Measurements from ENCODE around the gene SERPINF2. TPM values are rescaled to one million over a fixed set of nuclear protein-coding genes. Genes with fewer than 3 reads are reported as not detected.
"Not testable (repeated sequence)": the region's sequence is repeated elsewhere in the genome, so short reads cannot be mapped to it uniquely, and the experiment has no call there.

The SERPINF2 gene
- polyA plus RNA-seq, 4 donors = 5.8 to 106 (median 79.7) TPM

DNA sequence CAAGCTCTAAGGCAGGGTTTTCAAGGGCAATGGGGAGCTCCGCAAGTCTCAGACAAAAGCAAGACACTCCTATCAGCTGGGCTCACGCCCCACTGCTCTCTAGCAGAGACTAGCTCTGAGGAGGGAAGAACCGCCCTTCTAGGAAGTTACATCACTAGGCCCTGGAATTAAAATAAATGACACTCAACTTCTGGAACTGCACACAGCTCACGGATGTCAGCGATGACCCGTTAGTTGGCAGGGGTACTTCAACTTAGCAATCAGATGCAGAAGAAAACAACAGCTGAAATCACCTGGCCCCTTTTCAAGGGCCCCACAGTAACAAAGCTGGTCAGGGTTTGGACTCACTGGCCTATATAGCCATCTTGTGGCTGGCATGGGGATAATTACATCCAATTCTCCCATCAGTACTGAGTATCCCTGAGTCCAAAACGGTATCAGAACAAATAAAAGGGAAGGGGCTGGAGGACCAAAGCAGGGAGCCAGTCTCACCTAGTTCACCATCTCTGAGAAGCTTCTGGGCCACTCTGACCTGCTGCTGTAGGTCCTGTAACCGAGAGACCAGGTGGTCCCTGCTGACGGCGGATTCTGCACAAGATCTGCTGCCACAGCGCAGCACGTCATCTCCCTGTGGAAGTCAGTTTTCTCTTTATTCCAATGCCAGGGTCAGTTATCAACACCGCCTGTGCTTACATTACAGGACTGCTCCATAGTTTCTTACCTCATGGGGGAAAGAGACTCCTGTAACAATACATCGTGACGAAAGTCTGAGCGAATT is 41.4 kb downstream of the SERPINF2 start:
- peak in 1 of 4 donors; percentile 52 for DNase-seq (ENCODE audit: low read depth in 4 of 4, low spot score in 3 of 4)

DNA sequence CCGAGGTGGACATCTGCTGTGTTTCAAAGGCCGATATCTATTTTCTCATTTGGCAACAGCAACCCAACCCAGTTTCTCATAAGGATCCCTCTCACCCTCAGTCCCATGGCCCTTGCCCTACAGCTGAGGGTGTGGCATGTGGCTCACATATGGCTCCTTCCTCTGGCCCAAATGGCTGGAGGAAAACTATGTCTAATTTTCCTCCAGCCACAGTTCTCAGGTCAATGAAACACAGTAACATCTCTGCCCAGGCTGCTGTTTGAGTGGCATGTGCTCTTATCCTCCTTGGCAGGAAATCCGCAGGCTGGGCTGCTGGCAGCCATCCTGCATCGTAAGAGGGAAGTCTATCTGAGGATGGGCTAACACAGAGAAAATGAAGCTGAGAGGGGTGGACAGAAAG is 43.3 kb downstream of the SERPINF2 start:
- DNase-seq (ENCODE audit: low read depth in 4 of 4, low spot score in 3 of 4) = no peak

DNA sequence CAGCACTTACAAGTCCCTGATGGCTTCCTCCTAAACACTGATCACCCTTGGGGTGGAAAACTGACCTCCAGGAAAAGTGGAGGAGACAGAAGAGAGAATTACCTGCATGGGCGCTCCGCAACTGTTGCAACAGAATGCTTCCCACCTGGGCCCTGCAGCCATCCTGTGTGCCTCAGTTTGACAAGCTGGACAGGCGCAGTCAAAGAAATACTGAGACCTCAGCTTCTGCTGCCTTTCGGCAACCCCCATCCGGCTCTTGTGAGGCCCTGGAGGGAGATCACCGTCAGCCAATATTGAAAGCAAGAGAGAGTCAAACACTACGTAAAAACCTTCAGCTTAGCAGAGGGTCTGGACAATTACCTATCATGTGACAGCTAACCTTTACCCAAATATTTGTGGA is 44.0 kb downstream of the SERPINF2 start:
- DNase-seq (ENCODE audit: low read depth in 4 of 4, low spot score in 3 of 4) = no peak

GRCh38 chr17:1787301-1787902 is 44.7 kb downstream of the SERPINF2 start:
- no peak for DNase-seq (ENCODE audit: low read depth in 4 of 4, low spot score in 3 of 4)

- no peak for DNase-seq (ENCODE audit: low read depth in 4 of 4, low spot score in 3 of 4)
Measured at GRCh38 chr17:1789936-1790335, 47.3 kb downstream of the SERPINF2 start.

DNA sequence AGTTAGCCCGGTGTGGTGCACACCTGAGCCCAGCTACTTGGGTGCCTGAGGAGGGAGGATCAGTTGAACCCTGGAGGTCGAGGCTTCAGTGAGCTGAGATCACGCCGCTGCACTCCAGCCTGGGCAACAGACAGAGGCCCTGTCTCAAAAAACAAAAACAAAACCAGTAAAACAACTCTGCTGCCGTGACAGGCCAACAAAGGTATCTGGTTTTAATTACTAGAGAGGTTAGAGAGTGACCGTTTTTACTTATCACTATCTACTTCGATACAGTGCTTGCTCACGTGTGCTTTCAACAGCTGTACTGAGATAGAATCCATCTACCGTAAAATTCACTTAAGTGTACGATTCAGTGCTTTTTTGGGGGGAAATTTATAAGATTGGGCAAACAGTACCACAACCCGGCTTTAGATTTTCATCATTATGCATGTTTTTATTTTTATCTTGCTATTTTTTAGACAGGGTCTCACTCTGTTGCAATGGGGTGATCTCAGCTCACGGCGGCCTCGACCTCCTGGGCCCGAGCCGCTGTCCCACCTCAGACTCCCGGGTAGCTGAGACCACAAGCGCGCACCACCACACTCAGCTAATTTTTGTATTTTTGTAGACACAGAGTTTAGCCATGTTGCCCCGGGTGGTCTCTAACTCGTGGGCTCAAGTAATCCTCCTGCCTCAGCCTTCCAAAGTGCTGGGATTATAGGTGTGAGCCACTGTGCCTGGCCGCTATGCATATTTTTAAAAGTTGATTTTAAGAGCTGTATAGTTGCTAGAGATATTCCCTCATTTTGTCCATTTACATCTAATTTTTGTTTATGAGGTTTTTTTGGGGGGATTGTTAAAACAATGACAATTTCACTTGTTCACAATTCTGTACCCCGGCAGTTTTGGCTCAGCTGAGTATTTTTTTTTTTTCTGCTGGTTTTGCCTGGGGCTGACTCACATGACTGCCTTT is 50.1 kb downstream of the SERPINF2 start:
- no peak for DNase-seq (ENCODE audit: low read depth in 4 of 4, low spot score in 3 of 4)

DNA sequence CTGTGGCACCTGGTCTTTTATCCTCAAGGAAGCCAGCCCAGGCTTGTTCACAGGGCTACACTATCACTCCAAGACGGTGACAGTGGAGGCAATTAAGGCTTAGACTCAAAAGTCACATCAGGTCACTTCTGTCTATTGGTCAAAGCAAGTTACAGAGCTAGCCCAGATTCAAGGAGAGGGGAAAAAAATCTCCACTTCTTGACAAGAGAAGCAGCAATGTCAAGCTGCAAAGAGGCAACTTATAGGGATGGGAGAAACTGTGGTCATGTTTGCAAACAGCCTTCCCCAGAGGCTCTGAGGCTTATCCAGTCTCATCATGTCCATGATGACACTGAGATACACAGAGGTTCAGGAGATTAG is 50.8 kb downstream of the SERPINF2 start:
- DNase-seq (ENCODE audit: low read depth in 4 of 4, low spot score in 3 of 4) = no peak

DNA sequence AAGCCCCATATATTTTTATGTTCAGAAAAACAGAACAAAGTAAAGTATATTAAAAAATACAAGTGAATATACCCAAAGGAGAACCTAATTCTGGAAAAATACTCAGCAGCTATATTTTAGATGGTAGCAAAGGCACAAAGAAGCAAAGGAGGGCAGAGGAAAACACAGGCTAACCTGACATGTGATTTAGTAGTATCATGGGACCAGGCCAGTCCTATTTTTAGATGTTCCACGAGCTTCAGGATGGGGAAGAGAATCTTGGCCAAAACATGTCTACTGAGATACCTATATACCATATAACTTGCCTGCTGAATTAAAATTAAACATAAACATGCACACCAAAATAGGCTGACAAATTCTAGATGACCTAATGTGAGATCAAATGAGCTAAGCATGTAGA is 54.1 kb downstream of the SERPINF2 start:
- no peak for DNase-seq (ENCODE audit: low read depth in 4 of 4, low spot score in 3 of 4)

DNA sequence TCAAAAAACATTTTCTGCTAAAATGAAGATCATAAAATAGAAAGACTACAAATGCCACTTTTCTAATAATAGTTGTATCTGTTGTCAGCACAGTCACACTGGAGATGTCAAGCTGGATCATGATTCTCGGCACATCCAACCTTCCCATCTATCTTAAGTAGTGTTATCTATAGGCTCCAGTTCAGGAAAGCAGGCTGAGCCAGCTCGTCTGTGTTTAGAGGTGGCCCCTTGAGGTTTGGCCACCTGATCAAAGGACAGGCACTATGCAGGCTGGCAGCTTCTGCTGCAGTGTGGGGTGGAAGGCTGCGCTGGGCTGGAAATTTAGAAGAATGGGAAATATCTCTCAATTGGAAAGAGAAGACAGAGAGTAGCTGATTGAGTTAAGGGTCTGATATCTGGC is 54.7 kb downstream of the SERPINF2 start:
- no peak for DNase-seq (ENCODE audit: low read depth in 4 of 4, low spot score in 3 of 4)

DNA sequence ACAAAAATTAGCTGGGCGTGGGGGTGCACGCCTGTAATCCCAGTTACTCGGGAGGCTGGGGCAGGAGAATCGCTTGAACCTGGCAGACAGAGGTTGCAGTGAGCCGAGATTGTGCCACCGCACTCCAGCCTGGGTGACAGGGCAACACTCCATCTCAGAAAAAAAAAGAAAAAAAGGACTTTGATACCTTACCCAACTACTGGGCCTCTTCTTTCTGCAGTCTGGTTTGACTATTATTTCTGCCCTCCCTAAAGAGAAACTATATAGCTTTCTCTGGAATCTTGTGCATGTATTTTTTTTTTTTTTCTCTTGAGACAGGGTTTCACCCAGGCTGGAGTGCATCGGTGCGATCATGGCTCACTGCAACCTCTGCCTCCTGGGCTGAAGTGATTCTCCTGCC is 55.2 kb downstream of the SERPINF2 start:
- not testable (repeated sequence) for DNase-seq (ENCODE audit: low read depth in 4 of 4, low spot score in 3 of 4)

GRCh38 chr17:1800240-1800639 is 57.6 kb downstream of the SERPINF2 start:
- no peak for DNase-seq (ENCODE audit: low read depth in 4 of 4, low spot score in 3 of 4)

GRCh38 chr17:1800712-1801111 is 58.0 kb downstream of the SERPINF2 start:
- DNase-seq (ENCODE audit: low read depth in 4 of 4, low spot score in 3 of 4) = no peak

- DNase-seq (ENCODE audit: low read depth in 4 of 4, low spot score in 3 of 4) = no peak
Measured at GRCh38 chr17:1802429-1802828, 59.8 kb downstream of the SERPINF2 start.

- no peak for DNase-seq (ENCODE audit: low read depth in 4 of 4, low spot score in 3 of 4)
Measured at GRCh38 chr17:1803280-1803679, 60.6 kb downstream of the SERPINF2 start.

Other genes with a start within 250 kb of the SERPINF2 start
- gene INPP5K, start 226.3 kb upstream of the SERPINF2 start, polyA plus RNA-seq (ENCODE audit: insufficient read length in 4 of 4) = 10 to 100 TPM; 13.1 to 29.3 (median 22.7) TPM
- gene PITPNA, start 180.1 kb upstream of the SERPINF2 start, polyA plus RNA-seq (ENCODE audit: insufficient read length in 4 of 4) = 10 to 100 TPM; 55.2 to 90.6 (median 78.5) TPM
- gene SLC43A2, start 114.0 kb upstream of the SERPINF2 start, polyA plus RNA-seq (ENCODE audit: insufficient read length in 4 of 4) = 10 to 100 TPM in 3 of 4 donors, 1 to 10 TPM in 1; 5.9 to 36.4 (median 26.2) TPM
- 1 to 10 TPM; 4.7 to 9.5 (median 5.9) TPM for gene SCARF1, start 97.1 kb upstream of the SERPINF2 start, polyA plus RNA-seq (ENCODE audit: insufficient read length in 4 of 4)
- 1 to 10 TPM; 3.7 to 7.5 (median 5.2) TPM for gene RILP, start 93.0 kb upstream of the SERPINF2 start, polyA plus RNA-seq (ENCODE audit: insufficient read length in 4 of 4)
- gene PRPF8, start 58.0 kb upstream of the SERPINF2 start, polyA plus RNA-seq (ENCODE audit: insufficient read length in 4 of 4) = 100 to 1,000 TPM; 229 to 335 (median 277) TPM
- gene TLCD2, start 32.5 kb upstream of the SERPINF2 start, polyA plus RNA-seq (ENCODE audit: insufficient read length in 4 of 4) = 1 to 10 TPM; 5.6 to 8.3 (median 7.1) TPM
- 10 to 100 TPM in 3 of 4 donors, 1 to 10 TPM in 1; 9.9 to 21.2 (median 13.3) TPM for gene WDR81, start 18.2 kb upstream of the SERPINF2 start, polyA plus RNA-seq (ENCODE audit: insufficient read length in 4 of 4)
- 100 to 1,000 TPM; 131 to 385 (median 198) TPM for gene SERPINF1, start 19.2 kb downstream of the SERPINF2 start, polyA plus RNA-seq (ENCODE audit: insufficient read length in 4 of 4)
- 10 to 100 TPM; 12.9 to 18.6 (median 15.1) TPM for gene SMYD4, start 87.0 kb downstream of the SERPINF2 start, polyA plus RNA-seq (ENCODE audit: insufficient read length in 4 of 4)
- gene RPA1, start 87.1 kb downstream of the SERPINF2 start, polyA plus RNA-seq (ENCODE audit: insufficient read length in 4 of 4) = 100 to 1,000 TPM; 105 to 142 (median 123) TPM

Data from left renal pelvis (tissue), 4 donors.